HG02852 (cell line): Measurements from ENCODE around the gene CLECL1.
"Not testable (repeated sequence)": the region's sequence is repeated elsewhere in the genome, so short reads cannot be mapped to it uniquely, and the experiment has no call there.

Source experiments
- ATAC-seq: cut with Tn5 transposase; IDR thresholded peaks from one replicate; pipeline ENCODE4 v1.9.1; 2021; ENCODE audit warnings: mild to moderate bottlenecking, moderate library complexity; ENCODE audit not compliant: unreplicated experiment

Gene CLECL1

DNA sequence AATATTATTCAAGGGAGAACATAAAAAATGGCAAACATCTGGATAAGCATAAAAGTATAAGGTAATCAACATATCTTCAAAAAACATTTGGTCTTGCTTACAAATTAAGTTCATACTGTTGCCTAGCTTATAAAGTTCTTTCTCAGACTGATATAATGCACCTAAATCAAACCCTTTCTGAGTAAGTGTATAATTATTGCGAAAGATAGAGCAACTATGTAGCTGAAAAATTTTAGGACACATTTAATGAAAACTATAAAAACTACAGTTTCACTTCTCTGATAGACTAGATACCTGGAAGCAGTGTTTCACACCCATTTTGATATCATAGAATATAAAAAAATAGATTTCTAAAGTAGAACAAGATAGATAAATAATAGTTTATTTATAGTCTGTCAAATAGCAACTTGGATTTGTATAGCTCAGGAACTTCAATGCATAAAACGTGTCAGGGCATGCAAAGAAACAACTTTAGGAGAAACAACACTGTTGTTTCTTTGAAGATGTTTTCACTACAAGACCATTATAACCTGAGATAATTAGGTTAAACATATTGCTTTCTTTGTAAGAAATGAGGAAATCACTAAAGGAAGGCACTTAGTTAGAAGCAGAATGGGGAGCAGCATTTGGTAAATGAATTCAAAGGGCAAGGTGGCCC is 7.6 kb downstream of the CLECL1 start:
- ATAC-seq = no peak

DNA sequence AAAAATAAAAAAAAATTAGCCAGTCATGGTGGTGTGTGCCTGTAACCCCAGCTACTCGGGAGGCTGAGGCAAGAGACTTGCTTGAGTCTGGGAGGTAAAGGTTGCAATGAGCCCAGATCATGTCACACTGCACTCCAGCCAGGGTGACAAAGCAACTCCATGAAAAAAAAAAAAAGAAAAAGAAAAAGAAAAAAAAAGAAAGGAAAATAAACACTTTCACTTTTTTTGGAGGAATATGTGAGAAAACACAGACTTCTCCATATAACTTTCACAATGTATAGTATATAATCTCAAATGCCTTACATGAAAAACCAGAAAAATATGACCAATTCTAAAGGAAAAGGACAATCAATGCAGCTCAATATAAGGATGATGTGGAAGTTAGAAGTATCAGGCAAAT is 8.9 kb downstream of the CLECL1 start:
- ATAC-seq = no peak

DNA sequence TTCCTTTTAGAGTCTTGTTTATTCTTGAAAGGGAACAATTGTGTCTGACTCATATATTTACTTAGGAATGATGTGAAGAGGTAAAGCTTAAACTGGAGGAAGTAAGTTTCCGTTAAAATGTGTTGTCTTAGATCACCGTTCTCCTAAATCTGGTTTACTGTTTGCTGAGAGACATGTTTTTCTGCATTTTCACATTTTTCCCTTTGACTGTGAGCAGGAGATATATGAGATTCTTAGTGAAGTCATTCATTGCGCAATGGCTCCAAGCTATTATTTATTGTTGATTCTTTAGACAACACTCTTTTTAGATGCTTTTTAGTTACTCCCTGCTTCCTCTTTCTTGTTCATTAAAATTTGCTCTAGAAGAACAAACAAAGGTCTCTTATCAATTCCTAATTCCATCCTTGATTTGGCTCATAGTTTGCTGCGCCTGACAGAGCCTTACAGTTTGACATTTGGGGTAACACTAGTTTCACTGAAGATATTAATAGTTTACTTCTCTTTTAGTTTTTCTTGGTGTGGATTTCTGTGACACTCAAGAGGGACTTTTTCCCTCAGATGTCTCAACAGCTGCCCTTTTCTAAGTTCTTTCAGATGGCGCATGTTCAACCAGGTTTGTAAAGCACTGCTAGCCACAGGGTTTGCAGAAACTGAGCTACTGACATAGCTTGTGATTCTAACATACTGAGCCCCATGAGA is 11.4 kb downstream of the CLECL1 start:
- peak; percentile 69 for ATAC-seq

DNA sequence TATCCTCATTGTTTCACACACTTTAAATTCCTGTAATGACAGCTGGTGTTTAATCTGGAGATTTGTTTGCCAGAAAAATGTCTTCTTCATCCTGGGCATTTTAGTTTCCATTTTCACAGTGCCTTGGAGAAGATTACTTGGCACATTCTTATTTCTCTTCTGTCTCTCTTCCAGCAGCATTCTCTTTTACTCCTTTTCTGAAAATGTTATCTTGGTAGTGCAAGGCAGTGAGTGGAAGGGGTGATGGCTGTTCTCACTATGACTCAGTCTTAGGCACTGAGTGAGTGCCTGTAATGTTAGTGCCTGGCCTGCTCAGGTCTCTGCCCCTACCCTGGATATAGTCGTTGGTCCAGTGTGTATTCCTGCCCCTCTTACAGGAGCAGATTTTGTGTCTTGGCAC is 13.1 kb downstream of the CLECL1 start:
- ATAC-seq = no peak

DNA sequence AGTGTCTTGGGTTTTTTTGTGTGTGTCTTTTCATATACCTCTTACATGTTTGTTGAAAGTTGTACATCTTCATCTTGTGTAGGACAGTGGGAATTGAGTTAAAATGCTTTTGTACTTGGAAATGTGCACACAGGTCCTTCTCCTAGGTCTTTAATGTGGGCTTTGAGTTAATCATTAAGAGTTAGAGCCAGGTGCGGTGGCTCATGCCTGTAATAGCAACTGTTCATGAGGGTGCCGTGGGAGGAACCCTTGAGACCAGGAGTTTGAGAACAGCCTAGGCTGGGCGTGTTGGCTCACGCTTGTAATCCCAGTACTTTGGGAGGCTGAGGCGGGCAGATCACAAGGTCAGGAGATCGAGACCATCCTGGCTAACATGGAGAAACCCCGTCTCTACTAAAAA is 13.9 kb downstream of the CLECL1 start:
- no peak for ATAC-seq

DNA sequence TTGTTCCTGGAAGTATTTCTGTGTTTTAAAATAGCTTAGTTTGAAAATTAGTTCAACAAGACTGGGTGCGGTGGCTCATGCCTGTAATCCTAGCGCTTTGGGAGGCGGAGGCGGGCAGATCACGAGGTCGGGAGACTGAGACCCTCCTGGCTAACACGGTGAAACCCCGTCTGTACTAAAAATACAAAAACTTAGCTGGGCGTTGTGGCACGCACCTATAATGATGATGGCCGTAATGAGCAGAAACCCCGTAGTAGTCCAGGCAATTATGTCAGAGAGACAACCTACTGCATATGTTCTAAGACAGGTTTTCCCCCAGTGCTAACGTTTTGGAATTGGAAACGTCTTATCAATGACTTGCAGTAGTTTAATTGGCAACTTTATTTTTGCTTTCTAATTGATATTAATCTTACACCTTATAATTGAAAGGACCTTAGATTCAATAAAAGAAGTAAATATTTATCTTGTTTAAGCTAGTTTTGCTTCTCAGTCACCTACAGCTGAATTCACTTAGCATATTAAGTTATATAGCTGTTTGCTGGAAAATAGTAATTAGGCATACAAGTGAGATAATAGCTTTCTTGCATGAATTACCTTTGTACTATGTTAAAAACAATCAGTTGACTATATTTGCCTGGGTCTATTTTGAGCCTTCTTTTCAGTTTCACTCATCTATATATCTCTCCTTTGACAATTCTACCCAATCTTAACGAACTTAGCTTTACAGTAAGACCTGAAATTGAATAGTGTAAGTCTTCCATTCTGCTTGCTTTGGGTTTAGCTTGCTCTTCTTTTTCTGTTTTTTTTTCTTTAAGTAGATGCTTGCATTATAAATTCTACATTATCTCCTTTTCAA is 15.6 kb downstream of the CLECL1 start:
- no peak for ATAC-seq

DNA sequence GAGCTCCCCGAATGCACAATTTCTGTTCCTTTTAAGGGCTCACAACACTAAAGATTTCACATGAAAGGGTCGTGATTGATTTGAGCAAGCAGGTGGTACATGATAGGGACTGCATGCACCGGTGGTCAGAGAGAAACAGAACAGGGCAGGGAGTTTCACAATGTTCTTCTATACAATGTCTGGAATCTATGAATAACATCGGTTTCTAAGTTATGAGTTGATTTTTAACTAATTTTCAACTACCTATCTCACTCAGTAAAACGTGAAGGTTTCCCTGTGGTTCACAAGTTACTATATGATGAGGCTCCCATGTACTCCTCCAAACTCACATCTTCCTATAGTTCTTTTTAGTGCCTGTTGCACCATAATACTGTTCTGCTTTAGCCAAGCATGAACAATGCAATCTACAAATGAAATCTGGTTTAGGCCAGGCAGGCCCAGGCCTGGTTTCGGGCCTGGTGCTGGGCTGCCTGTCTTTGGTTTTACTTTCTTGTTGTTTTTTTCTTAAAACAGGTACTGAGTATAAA is 19.8 kb downstream of the CLECL1 start:
- ATAC-seq = peak; percentile 66

DNA sequence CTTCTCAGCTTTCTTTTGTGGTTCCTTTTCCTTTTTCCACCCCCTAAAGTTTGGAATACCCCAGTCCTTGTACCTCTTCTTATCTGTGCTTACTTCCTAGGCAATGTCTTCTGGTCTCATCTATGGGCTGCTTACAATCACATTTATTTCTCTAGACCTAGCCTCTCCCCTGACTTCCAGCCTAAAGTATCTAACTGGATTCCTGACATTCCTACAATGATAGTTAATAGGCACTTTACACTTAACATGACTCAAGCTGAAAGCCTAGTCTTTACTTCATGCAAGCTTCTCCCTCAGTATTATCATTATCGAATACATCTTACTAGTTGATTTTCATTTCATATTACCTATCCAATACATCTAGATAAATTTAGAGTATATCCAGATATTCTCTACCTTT is 21.2 kb downstream of the CLECL1 start:
- ATAC-seq = no peak

DNA sequence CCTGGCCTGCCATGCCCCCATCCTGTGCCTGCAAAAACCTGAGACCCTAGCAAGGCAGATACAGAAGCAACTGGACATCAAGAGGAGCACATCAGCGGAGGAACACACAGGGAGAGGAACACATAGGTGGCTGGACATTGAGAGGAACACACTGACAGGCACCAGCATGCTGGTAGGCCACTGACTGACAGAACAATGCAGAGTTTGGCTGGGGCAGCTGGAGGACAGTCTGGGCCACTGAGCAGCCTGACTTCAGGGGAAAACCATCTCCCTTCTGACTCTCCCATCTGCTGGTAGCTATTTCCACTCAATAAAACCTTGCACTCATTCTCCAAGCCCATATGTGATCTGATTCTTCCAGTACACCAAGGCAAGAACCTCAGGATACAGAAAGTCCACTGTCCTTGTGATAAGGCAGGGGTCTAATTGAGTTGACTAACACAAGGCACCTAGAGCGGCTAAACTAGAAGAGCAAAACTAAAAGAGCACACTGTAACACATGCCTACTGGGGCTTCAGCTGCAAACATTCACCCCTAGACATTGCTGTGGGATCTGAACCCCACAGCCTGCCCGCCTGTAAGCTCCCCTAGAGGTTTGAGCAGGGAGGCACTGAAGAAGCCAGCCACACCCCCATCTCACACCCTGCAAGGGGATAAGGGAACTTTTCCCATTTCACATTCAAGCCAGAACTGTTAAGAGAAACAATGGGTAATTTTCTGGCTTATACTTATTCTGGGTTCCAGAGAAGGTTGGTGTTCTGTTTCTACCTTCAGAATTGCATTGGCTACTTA is 22.1 kb downstream of the CLECL1 start:
- no peak for ATAC-seq

DNA sequence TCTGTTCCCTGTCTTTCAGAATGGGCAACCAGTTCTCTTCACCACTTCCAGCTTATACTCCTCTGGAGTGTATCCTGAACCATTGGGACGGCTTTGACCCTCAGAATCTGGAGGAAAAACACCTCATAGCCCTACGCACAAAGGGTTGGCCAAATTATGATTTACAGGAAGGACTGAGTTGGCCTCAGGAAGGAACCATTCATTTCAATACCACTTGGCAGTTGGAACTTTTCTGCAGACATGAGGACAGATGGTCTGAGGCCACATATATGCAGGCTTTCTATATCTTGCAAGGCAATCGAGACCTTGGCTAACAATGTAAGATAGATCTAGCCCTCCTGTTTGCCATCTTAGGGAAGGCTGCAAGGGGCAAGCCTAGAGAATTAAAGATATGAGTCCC is 24.0 kb downstream of the CLECL1 start:
- ATAC-seq = no peak

DNA sequence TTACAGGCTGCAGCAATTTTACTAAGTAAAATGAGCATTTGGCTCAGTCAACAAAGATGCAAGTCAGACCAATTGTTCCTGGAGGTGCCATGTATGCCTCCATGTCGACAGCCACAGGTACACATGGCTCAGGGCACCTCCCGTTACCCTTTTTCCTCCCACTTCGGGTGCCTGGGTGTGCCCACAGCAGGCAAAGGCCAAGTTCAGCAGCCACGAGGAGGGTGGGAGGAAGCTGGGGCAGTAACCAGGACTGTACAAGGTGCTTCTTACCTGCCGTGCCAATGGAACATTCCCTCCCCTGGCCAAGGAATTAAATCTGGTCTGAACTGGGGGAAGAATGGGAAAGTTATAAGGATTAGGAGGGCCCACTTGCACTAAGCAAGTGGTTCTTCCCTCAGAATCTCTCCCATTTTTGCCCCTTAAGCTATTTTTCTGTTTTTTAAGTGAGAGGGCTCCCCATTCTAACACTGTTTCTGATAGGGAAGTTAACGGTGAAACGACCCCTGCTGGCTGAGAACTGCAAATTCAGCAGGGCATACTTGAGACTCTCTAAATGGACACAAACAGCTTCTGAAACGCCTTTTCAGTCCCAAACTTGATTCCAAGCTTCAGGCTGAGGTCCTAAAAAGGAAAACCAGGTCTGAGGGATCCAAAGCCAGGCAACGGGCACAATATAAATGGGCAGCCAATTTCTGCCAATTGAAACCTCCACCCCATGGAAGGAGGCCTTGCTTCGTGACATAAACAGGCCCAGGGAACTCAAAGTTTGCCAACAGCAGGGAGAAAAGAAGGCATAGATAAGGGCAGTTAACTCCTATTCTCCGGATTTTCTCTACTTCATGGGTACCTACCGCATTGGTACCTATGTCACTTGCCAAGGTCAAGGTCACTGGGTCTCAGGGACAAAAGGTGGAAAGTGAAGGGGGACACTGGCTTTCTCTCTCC is 24.8 kb downstream of the CLECL1 start:
- ATAC-seq = peak; percentile 43

DNA sequence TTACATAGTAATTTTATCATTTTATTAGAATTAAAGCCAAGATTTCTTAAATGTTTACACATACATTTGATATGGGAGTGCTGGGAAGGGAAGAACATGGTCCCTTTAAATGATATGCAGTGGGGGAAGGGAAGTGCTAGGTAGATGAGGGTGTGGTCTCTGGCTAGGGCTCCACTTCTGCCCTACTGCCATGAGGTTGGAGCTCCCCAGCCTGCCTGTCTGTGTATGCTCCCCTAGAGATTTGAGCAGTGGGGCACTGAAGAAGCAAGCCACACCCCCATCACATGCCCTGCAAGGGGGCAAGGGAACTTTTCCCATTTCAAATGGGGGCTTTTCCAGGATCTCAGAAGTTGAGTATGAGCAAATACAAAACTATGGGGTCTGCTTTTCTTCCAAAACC is 25.5 kb downstream of the CLECL1 start:
- ATAC-seq = no peak

DNA sequence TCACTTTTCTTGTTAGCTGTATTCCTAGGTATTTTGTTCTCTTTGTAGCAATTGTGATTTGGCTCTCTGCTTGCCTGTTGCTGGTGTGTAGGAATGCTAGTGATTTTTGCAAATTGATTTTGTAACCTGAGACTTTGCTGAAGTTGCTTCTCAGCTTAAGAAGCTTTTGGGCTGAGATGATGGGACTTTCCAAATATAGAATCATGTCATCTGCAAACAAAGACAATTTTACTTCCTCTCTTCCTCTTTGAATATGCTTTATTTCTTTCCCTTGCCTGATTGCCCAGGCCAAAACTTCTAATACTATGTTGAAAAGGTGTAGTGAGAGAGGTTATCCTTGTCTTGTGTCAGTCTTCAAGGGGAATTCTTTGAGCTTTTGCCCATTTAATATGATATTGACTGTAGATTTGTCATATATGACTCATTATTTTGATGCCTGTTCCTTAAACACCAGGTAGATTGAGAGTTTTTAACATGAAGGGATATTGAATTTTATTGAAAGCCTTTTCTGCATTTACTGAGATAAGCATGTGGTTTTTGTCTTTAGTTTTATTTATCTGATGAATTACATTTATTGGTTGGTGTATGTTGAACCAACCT is 26.7 kb downstream of the CLECL1 start:
- ATAC-seq = no peak

DNA sequence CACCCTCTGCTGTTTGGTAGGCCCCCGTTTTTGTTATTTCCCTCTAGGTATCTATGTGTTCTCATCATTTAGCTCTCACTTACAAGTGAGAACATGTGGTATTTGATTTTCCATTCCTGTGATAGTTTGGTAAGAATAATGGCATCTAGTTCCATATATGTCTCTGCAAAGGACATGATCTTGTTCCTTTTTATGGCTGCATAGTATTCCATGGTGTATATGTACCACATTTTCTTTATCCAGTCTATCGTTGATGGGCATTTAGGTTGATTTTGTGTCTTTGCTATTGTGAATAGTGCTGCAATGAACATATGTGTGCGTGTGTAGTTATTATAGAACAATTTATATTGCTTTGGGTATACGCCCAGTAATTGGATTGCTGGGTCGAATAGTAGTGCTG is 28.3 kb downstream of the CLECL1 start:
- not testable (repeated sequence) for ATAC-seq

DNA sequence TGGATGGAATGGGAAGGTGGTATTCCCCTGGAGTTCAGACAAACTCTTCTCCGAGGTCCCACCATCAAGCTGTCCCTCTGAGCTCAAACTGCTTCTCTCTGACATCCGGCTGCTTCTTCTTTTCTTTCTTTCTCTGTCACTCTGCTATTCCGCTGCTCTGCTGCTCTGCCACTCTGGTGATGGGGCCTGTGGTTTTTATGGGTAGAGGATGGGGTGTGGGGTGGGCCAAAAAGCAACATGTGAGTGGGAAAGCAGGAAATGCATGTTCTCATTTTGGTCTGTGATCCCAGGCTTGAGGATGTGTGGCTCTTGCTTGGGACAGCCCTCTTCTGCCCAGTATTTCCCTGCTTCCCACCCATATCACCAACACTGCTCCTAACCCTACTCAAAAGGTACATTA is 30.6 kb downstream of the CLECL1 start:
- no peak for ATAC-seq

DNA sequence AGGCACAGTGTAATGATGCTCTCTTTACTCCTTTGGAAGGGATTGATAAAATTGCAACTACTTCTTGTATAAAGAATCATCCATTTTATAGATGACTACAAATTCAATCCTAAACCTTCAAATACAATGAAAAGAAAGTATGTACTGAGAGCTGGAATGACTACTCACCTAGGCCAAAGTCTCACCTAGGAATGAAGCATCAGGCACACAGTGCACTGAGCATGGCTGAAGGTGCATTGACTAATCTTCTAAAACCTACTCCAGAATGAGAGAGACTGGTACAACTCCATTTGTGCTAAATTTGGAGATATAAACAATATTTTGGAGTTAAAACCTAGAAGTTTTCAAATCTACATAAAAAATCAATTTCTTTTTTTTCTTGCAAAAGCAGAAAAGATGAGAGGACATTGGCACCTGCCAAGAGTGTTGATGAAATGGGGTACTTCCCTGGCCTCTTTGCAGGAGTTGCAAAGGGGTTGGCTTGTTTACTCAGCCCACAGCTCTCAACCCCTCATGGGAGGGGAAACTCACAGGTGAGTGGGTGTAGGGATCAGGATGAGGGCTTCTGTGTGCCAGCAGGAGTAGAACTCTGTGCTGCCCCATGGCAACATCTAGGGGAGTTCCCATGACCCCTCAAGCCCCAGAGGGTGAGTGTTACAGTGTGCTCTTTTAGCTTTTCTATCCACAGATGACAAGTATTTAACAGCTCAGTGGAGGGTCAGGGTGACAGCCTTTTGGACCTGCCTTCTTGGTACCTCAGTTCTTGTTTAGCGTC is 31.3 kb downstream of the CLECL1 start:
- no peak for ATAC-seq

DNA sequence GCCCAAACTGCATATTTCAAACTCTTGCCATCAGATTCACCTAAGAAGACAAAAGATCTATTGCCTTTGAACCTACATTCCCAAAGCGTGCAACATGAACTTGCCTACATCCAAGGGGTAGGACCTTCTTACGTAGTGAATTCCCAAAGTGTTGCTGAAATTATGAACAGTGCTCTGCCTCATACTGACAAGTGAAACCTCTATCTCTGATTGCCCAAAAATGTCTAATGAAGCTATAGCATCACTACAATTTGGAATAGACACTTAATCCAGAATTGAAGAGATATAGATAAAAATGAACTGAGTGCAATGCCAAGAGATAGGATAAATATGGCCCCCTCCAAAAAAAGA is 32.3 kb downstream of the CLECL1 start:
- no peak for ATAC-seq

DNA sequence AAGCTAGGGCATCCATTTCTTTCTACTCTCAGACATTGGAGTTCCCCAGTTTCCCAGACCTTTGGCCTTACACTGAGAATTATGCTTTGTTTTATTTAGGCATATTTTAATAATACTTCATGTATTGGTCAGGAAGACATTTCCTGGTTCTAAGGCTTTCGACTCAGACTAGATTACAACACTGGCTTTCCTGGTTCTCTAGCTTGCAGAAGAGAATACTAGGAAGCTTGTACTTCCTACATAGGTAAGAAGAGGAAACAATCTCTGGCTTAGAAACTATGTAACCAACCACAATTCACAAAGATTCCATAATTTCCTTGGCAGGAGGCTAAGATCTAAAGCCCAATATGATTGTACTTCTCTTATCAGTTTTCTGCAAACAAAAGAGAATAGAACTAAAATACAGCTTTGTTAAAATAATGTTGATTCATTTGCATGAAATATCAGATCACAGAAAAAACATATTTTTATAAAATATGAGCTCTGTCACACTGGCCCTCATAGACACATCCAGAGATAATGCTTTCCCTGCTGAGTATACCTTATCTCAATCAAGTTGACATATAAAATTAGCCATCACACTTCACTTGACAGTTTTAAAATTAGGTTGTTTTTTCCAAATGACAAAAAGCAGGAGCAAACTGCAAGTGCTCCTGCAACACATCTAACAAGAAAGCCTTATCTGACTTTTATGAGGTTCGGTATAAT is 32.8 kb downstream of the CLECL1 start:
- no peak for ATAC-seq
